ENCODE data around the gene MBNL1. TPM values are rescaled to one million over a fixed set of nuclear protein-coding genes. Genes with fewer than 3 reads are reported as not detected.
A peak's percentile ranks its signal among the peaks of the same experiment; 100 is the strongest.

MBNL1 gene
- total and polyA plus RNA-seq, 2 of the 13 experiments (the other 11 are each of a cell fraction or from before 2014, with no cell fraction given), result 27.1 to 55.4 TPM

- TF ChIP-seq ZNF160 (CRISPR knock-in tag; IDR thresholded peaks at IDR 0.05), result no peak
- TF ChIP-seq SOX13 (IDR thresholded peaks at IDR 0.05), result no peak
- peak in 1 of 2 experiments; percentile 64; a peak in 1 of 4 replicates for TF ChIP-seq SOX13 (CRISPR knock-in tag; conservative IDR thresholded peaks at IDR 0.05 in 1 of 2, IDR thresholded peaks at IDR 0.05 in 1 of 2)
- no peak; the same call in 1 of the 2 replicates for TF ChIP-seq EHMT2 (IDR thresholded peaks at IDR 0.05; ENCODE audit: borderline replicate concordance, low read depth, low read length)
- no peak for TF ChIP-seq RAD21 (CRISPR knock-in tag; IDR thresholded peaks at IDR 0.05)
- TF ChIP-seq ZFP82 (CRISPR knock-in tag; IDR thresholded peaks at IDR 0.05; ENCODE audit: borderline replicate concordance), result no peak
- 0 out of 2 replicates have a peak, but pooled peaks have one; percentile 11 for TF ChIP-seq ATF7 (IDR thresholded peaks at IDR 0.05)
- TF ChIP-seq ATF7 (CRISPR knock-in tag; IDR thresholded peaks at IDR 0.05), result no peak
- no peak for TF ChIP-seq ZBTB1 (CRISPR knock-in tag; IDR thresholded peaks at IDR 0.05; ENCODE audit: borderline replicate concordance)
- TF ChIP-seq ZNF792 (CRISPR knock-in tag; IDR thresholded peaks at IDR 0.05), result no peak
- TF ChIP-seq ZBTB38 (CRISPR knock-in tag; IDR thresholded peaks at IDR 0.05), result no peak
- TF ChIP-seq THAP8 (CRISPR knock-in tag; IDR thresholded peaks at IDR 0.05; ENCODE audit: borderline replicate concordance), result no peak
- no peak; the same call in 1 of the 2 replicates for TF ChIP-seq FOXJ3 (CRISPR knock-in tag; IDR thresholded peaks at IDR 0.05; ENCODE audit: borderline replicate concordance)
- TF ChIP-seq TERF1 (CRISPR knock-in tag; IDR thresholded peaks at IDR 0.05), result no peak
- TF ChIP-seq MAFG (CRISPR knock-in tag; IDR thresholded peaks at IDR 0.05), result no peak
- TF ChIP-seq TCF7 (IDR thresholded peaks at IDR 0.05; ENCODE audit: low read depth), result 0 out of 2 replicates have a peak, but pooled peaks have one; percentile 37
- TF ChIP-seq ZNF331 (CRISPR knock-in tag; IDR thresholded peaks at IDR 0.05), result no peak
- TF ChIP-seq ZFP1 (CRISPR knock-in tag; IDR thresholded peaks at IDR 0.05), result no peak
- peak; percentile 37; the same call in 1 of the 2 replicates for TF ChIP-seq TFAP4 (IDR thresholded peaks at IDR 0.05; ENCODE audit: borderline replicate concordance, low read depth)
- no peak for TF ChIP-seq U2AF1 (optimal IDR thresholded peaks at IDR 0.05; ENCODE audit: low read depth, low read length)
- TF ChIP-seq GATA4 (IDR thresholded peaks at IDR 0.05; ENCODE audit: borderline replicate concordance, low read depth), result no peak
- no peak for TF ChIP-seq THAP7 (CRISPR knock-in tag; IDR thresholded peaks at IDR 0.05)
- TF ChIP-seq ARNT2 (CRISPR knock-in tag; IDR thresholded peaks at IDR 0.05; ENCODE audit: low read depth), result no peak
- no peak for TF ChIP-seq THRA (CRISPR knock-in tag; IDR thresholded peaks at IDR 0.05; ENCODE audit: borderline replicate concordance)
- no peak for TF ChIP-seq ZNF83 (CRISPR knock-in tag; IDR thresholded peaks at IDR 0.05; ENCODE audit: borderline replicate concordance)
- no peak for TF ChIP-seq MAF1 (CRISPR knock-in tag; IDR thresholded peaks at IDR 0.05; ENCODE audit: borderline replicate concordance)
- no peak for TF ChIP-seq ZNF124 (CRISPR knock-in tag; IDR thresholded peaks at IDR 0.05)
- 0 out of 2 replicates have a peak, but pooled peaks have one; percentile 28 for TF ChIP-seq KAT8 (CRISPR knock-in tag; IDR thresholded peaks at IDR 0.05)
- TF ChIP-seq MTA3 (CRISPR knock-in tag; IDR thresholded peaks at IDR 0.05), result no peak
- no peak for TF ChIP-seq TAF1 (CRISPR knock-in tag; IDR thresholded peaks at IDR 0.05)
Observed at GRCh38 chr3:152385761-152386160, 117.0 kb downstream of the MBNL1 start (continued).
